GM12874 (cell line): ENCODE results near the gene EPB41L5.

Experiments
- CTCF ChIP-seq: IDR thresholded peaks from 2 replicates; pipeline ENCODE4 v1.5.1; 2011; ENCODE audit warnings: low read depth, mild to moderate bottlenecking, control low read depth, low read length, moderate library complexity; ENCODE audit not compliant: insufficient read depth

EPB41L5 gene

GRCh38 chr2:120005834-120006521, 6.9 kb upstream of the EPB41L5 start:
- no peak for TF ChIP-seq CTCF

GRCh38 chr2:120007851-120008250, 5.0 kb upstream of the EPB41L5 start:
- no peak for TF ChIP-seq CTCF

GRCh38 chr2:120012363-120012762, 514 bp upstream of the EPB41L5 start:
- TF ChIP-seq CTCF, result no peak

- no peak for TF ChIP-seq CTCF
These were observed 833 bp downstream of the EPB41L5 start for GRCh38 chr2:120013597-120014223.

GRCh38 chr2:120014226-120014980, 1.5 kb downstream of the EPB41L5 start:
- TF ChIP-seq CTCF, result no peak

GRCh38 chr2:120016800-120017199, 3.9 kb downstream of the EPB41L5 start:
- TF ChIP-seq CTCF, result no peak

GRCh38 chr2:120017201-120017600, 4.3 kb downstream of the EPB41L5 start:
- no peak for TF ChIP-seq CTCF
